ENCODE measurements around the gene ZBTB16. TPM values are rescaled to one million over a fixed set of nuclear protein-coding genes. Genes with fewer than 3 reads are reported as not detected.

Gene ZBTB16
- total and polyA plus RNA-seq, 3 donors from 2014 or later = 11.4 to 88.5 (median 51.5) TPM

- Histone ChIP-seq H3K36me3 (ENCODE audit: low read depth, missing control alignments) (no peaks in the 10 kb centered on the region), H3K27me3 (no peaks in the 10 kb centered on the region), H3K4me1 (peaks cover 11% of the 10 kb centered on the region), H3K9me3 (no peaks in the 10 kb centered on the region), H3K4me3 (no peak overlapping the region), H3K27ac (no peak overlapping the region)
- TF ChIP-seq CTCF (IDR thresholded peaks at IDR 0.05) (no peak), POLR2A (IDR thresholded peaks at IDR 0.05) (no peak)
- intact Hi-C loops (cut with DNase I; ENCODE audit: low total_unique reads) = no loop called here
- no peak for DNase-seq
- 87 to 91% methylated on average over 3 of the region's 3 CpGs for WGBS, 2 donors
Measured at GRCh38 chr11:114116800-114117199, 57.3 kb downstream of the ZBTB16 start.

- H3K36me3 ChIP-seq (ENCODE audit: low read depth, missing control alignments) = no peaks in the 10 kb centered on the region
- no peaks in the 10 kb centered on the region for H3K9me3 ChIP-seq
- TF ChIP-seq CTCF (IDR thresholded peaks at IDR 0.05) (no peak), POLR2A (IDR thresholded peaks at IDR 0.05) (no peak)
- H3K4me1 ChIP-seq = peaks cover 6% of the 10 kb centered on the region
- H3K27me3 ChIP-seq = no peaks in the 10 kb centered on the region
- no peak overlapping the region for H3K4me3 ChIP-seq
- H3K27ac ChIP-seq = no peak overlapping the region
- WGBS, 2 donors = 96 to 98% methylated on average over 8 of the region's 8 CpGs
- intact Hi-C loops (cut with DNase I; ENCODE audit: low total_unique reads) = no loop called here
- DNase-seq = no peak
Measured at GRCh38 chr11:114120606-114121005, 61.1 kb downstream of the ZBTB16 start.

- DNase-seq = no peak
- Histone ChIP-seq H3K27me3 (no peaks in the 10 kb centered on the region), H3K4me1 (peaks cover 6% of the 10 kb centered on the region), H3K9me3 (no peaks in the 10 kb centered on the region), H3K4me3 (no peak overlapping the region), H3K36me3 (ENCODE audit: low read depth, missing control alignments) (no peaks in the 10 kb centered on the region), H3K27ac (no peak overlapping the region)
- TF ChIP-seq CTCF (IDR thresholded peaks at IDR 0.05) = no peak
- TF ChIP-seq POLR2A (IDR thresholded peaks at IDR 0.05) = no peak
- 94 to 96% methylated on average over 6 of the region's 6 CpGs for WGBS, 2 donors
- intact Hi-C loops (cut with DNase I; ENCODE audit: low total_unique reads) = no loop called here
Measured at GRCh38 chr11:114121138-114121537, 61.6 kb downstream of the ZBTB16 start.

- no peak for DNase-seq
- Histone ChIP-seq H3K27ac (no peak overlapping the region), H3K4me3 (no peak overlapping the region), H3K4me1 (peaks cover 6% of the 10 kb centered on the region), H3K36me3 (ENCODE audit: low read depth, missing control alignments) (no peaks in the 10 kb centered on the region), H3K27me3 (no peaks in the 10 kb centered on the region), H3K9me3 (no peaks in the 10 kb centered on the region)
- TF ChIP-seq POLR2A (IDR thresholded peaks at IDR 0.05) = no peak
- no peak for TF ChIP-seq CTCF (IDR thresholded peaks at IDR 0.05)
- intact Hi-C loops (cut with DNase I; ENCODE audit: low total_unique reads) = no loop called here
- 80 to 87% methylated on average over 6 of the region's 6 CpGs for WGBS, 2 donors
Measured at GRCh38 chr11:114121804-114122504, 62.4 kb downstream of the ZBTB16 start.

DNA sequence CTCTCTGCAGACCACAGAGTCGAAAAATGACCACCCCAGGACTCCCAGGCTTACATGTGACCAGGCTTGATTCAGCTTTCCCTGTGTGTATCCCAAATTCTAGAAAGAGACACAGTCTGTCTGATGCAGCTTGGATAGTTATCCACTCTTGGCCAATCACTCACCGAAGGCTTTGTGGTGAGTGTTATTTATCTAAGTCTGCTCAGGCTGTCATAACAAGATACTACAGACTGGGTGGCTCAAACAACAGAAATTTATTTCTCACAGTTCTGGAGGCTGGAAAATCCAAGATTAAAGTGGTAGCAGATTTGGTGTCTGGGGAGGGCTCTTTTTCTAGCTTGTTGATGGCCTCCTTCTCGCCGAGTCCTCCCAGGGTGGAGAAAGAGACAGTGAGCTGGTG lies 63.2 kb downstream of the ZBTB16 start:
- Histone ChIP-seq H3K4me3 (no peak overlapping the region), H3K27me3 (no peaks in the 10 kb centered on the region), H3K9me3 (no peaks in the 10 kb centered on the region), H3K36me3 (ENCODE audit: low read depth, missing control alignments) (no peaks in the 10 kb centered on the region), H3K4me1 (peaks cover 6% of the 10 kb centered on the region), H3K27ac (no peak overlapping the region)
- intact Hi-C loops (cut with DNase I; ENCODE audit: low total_unique reads) = no loop called here
- no peak for DNase-seq
- 85 to 100% methylated on average over 4 of the region's 4 CpGs for WGBS, 2 donors
- TF ChIP-seq POLR2A (IDR thresholded peaks at IDR 0.05) (no peak), CTCF (IDR thresholded peaks at IDR 0.05) (no peak)

All from testis (tissue), 3 donors.